Mammary epithelial cell (primary cell): ENCODE results near the gene WSB1.

ENCODE experiments used
- EZH2 ChIP-seq: IDR thresholded peaks from 2 replicates; pipeline ENCODE4 v1.6.1; 2012; ENCODE audit warnings: low read length, inconsistent platforms, borderline replicate concordance
- TF ChIP-seq, protein P1 (sequence below), 2 donors: IDR thresholded peaks in 1 of 2; conservative IDR thresholded peaks in 1 of 2; 2 replicates each; pipeline ENCODE4 v1.5.1; 2011 to 2012; ENCODE audit warnings: inconsistent platforms in 2 of 2, low read length in 2 of 2, mild to moderate bottlenecking in 2 of 2, control low read depth in 1 of 2, low read depth in 1 of 2; ENCODE audit not compliant: insufficient read depth in 1 of 2; ENCODE audit errors: extremely low read depth in 1 of 2

DNA sequence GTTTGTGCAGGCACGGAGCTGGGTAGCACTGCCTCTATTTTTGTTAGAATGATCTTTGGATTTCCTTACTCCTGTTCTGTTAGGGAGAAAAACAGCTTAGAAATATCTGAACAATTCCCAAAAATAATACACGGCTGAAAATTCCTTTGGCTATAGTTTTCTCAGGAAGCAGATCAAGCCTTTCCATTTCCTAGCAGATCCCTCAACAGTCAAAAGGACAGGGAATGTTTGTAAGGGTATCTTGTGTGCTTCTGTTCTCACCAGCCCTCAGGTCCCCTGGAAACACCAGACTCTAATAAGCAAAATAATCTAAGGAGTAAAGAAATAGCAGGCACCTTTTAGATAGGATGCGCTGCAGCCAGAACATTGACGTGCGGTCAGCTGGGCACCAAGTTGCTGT is 30.5 kb upstream of the WSB1 start:
- TF ChIP-seq, protein P1, sequence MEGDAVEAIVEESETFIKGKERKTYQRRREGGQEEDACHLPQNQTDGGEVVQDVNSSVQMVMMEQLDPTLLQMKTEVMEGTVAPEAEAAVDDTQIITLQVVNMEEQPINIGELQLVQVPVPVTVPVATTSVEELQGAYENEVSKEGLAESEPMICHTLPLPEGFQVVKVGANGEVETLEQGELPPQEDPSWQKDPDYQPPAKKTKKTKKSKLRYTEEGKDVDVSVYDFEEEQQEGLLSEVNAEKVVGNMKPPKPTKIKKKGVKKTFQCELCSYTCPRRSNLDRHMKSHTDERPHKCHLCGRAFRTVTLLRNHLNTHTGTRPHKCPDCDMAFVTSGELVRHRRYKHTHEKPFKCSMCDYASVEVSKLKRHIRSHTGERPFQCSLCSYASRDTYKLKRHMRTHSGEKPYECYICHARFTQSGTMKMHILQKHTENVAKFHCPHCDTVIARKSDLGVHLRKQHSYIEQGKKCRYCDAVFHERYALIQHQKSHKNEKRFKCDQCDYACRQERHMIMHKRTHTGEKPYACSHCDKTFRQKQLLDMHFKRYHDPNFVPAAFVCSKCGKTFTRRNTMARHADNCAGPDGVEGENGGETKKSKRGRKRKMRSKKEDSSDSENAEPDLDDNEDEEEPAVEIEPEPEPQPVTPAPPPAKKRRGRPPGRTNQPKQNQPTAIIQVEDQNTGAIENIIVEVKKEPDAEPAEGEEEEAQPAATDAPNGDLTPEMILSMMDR (conservative IDR thresholded peaks at IDR 0.05 in 1 of 2, IDR thresholded peaks at IDR 0.05 in 1 of 2; ENCODE audit: extremely low read depth in 1 of 2, insufficient read depth in 1 of 2, low read depth in 1 of 2, low read length in 2 of 2): no peak
- no peak for TF ChIP-seq EZH2
